ENCODE results near the gene IQCM. TPM values are rescaled to one million over a fixed set of nuclear protein-coding genes. Genes with fewer than 3 reads are reported as not detected.

IQCM gene
- total RNA-seq, 2 experiments from 2014 or later = not detected

GRCh38 chr4:149716728-149717127 is 98.9 kb downstream of the IQCM start:
- POLR2A ChIA-PET = no interaction called here
- intact Hi-C loops (cut with micrococcal nuclease; ENCODE audit: unreplicated experiment) = no loop called here
- H3K4me3 ChIP-seq (ENCODE audit: low read depth, low read length, poor library complexity, severe bottlenecking) = no peak overlapping the region
- no peak overlapping the region for H3K4me2 ChIP-seq (ENCODE audit: low read length)
- H4K20me1 ChIP-seq (ENCODE audit: insufficient read depth, low read length) = no peaks in the 10 kb centered on the region
- H3K27ac ChIP-seq (ENCODE audit: low read depth, low read length, poor library complexity, severe bottlenecking) = no peak overlapping the region
- TF ChIP-seq EZH2phosphoT487 (IDR thresholded peaks at IDR 0.05; ENCODE audit: borderline replicate concordance, low read depth, low read length) (no peak), CTCF (conservative IDR thresholded peaks at IDR 0.05; ENCODE audit: low read length) (no peak)
- H3K79me2 ChIP-seq (ENCODE audit: insufficient read depth, low read depth, low read length) = no peaks in the 10 kb centered on the region
- no peaks in the 10 kb centered on the region for H3K9me2 ChIP-seq (ENCODE audit: insufficient read depth, low read length)
- no TSS peak for BruUV-seq (replicated peaks)
- CTCF ChIA-PET (ENCODE audit: unreplicated experiment) = no interaction called here
- no peak for DNase-seq (ENCODE audit: low spot score)
- no peaks in the 10 kb centered on the region for H3K9me3 ChIP-seq (ENCODE audit: low read length)
- no peak overlapping the region for H2AFZ ChIP-seq (ENCODE audit: low read length)
- no peaks in the 10 kb centered on the region for H3K36me3 ChIP-seq (ENCODE audit: insufficient read depth, low read length)
- no peaks in the 10 kb centered on the region for H3K4me1 ChIP-seq (ENCODE audit: insufficient read depth, low read length, poor library complexity, severe bottlenecking)

- no peak overlapping the region for H3K4me3 ChIP-seq (ENCODE audit: low read depth, low read length, poor library complexity, severe bottlenecking)
- TF ChIP-seq EZH2phosphoT487 (IDR thresholded peaks at IDR 0.05; ENCODE audit: borderline replicate concordance, low read depth, low read length) = no peak
- TF ChIP-seq CTCF (conservative IDR thresholded peaks at IDR 0.05; ENCODE audit: low read length) = no peak
- no peak overlapping the region for H3K27ac ChIP-seq (ENCODE audit: low read depth, low read length, poor library complexity, severe bottlenecking)
- no peaks in the 10 kb centered on the region for H4K20me1 ChIP-seq (ENCODE audit: insufficient read depth, low read length)
- no peaks in the 10 kb centered on the region for H3K4me1 ChIP-seq (ENCODE audit: insufficient read depth, low read length, poor library complexity, severe bottlenecking)
- POLR2A ChIA-PET = interaction anchor here (0.7 kb wide), 1 partner anchor 12 kb away, joined by 3 read pairs; no protein-coding TSS in a partner anchor
- H3K36me3 ChIP-seq (ENCODE audit: insufficient read depth, low read length) = no peaks in the 10 kb centered on the region
- no TSS peak for BruUV-seq (replicated peaks)
- no peak overlapping the region for H2AFZ ChIP-seq (ENCODE audit: low read length)
- no peaks in the 10 kb centered on the region for H3K9me3 ChIP-seq (ENCODE audit: low read length)
- CTCF ChIA-PET (ENCODE audit: unreplicated experiment) = no interaction called here
- no peaks in the 10 kb centered on the region for H3K79me2 ChIP-seq (ENCODE audit: insufficient read depth, low read depth, low read length)
- intact Hi-C loops (cut with micrococcal nuclease; ENCODE audit: unreplicated experiment) = no loop called here
- no peaks in the 10 kb centered on the region for H3K9me2 ChIP-seq (ENCODE audit: insufficient read depth, low read length)
- no peak overlapping the region for H3K4me2 ChIP-seq (ENCODE audit: low read length)
- DNase-seq (ENCODE audit: low spot score) = no peak
Measured at GRCh38 chr4:149715822-149716585, 99.6 kb downstream of the IQCM start.

- Histone ChIP-seq H3K4me1 (ENCODE audit: insufficient read depth, low read length, poor library complexity, severe bottlenecking) (no peaks in the 10 kb centered on the region), H3K4me2 (ENCODE audit: low read length) (no peak overlapping the region), H3K36me3 (ENCODE audit: insufficient read depth, low read length) (no peaks in the 10 kb centered on the region), H4K20me1 (ENCODE audit: insufficient read depth, low read length) (no peaks in the 10 kb centered on the region), H3K79me2 (ENCODE audit: insufficient read depth, low read depth, low read length) (no peaks in the 10 kb centered on the region), H3K4me3 (ENCODE audit: low read depth, low read length, poor library complexity, severe bottlenecking) (no peak overlapping the region), H2AFZ (ENCODE audit: low read length) (no peak overlapping the region), H3K9me2 (ENCODE audit: insufficient read depth, low read length) (no peaks in the 10 kb centered on the region), H3K9me3 (ENCODE audit: low read length) (no peaks in the 10 kb centered on the region), H3K27ac (ENCODE audit: low read depth, low read length, poor library complexity, severe bottlenecking) (no peak overlapping the region)
- BruUV-seq (replicated peaks) = no TSS peak
- CTCF ChIA-PET (ENCODE audit: unreplicated experiment) = no interaction called here
- intact Hi-C loops (cut with micrococcal nuclease; ENCODE audit: unreplicated experiment) = no loop called here
- DNase-seq (ENCODE audit: low spot score) = no peak
- TF ChIP-seq EZH2phosphoT487 (IDR thresholded peaks at IDR 0.05; ENCODE audit: borderline replicate concordance, low read depth, low read length) (no peak), CTCF (conservative IDR thresholded peaks at IDR 0.05; ENCODE audit: low read length) (no peak)
- POLR2A ChIA-PET = no interaction called here
Measured at GRCh38 chr4:149713031-149713430, 102.6 kb downstream of the IQCM start.
